GM21515 (cell line): ENCODE measurements around the gene RBM33.

ENCODE experiments used
- ATAC-seq: cut with Tn5 transposase; IDR thresholded peaks from one replicate; pipeline ENCODE4 v1.9.1; 2021; ENCODE audit not compliant: unreplicated experiment

The RBM33 gene

GRCh38 chr7:155660059-155660757 lies 15.7 kb downstream of the RBM33 start:
- peak; percentile 78 for ATAC-seq

DNA sequence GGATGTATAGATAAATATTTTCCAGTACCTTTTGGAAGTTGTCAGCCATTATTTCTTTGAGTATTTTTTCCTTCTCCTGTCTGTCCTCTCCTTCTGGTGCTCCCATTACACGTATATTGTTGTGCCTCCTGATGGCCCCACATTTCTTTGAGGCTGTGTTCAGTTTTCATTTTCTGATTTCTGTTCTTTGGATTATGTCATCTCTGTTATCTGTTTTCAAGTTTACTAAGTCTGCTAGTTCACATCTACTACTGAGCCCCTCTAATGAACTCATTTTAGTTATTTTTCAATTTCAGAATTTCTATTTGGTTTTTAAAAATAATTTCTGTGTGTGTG lies 16.3 kb downstream of the RBM33 start:
- ATAC-seq, result peak; percentile 60

- no peak for ATAC-seq
These were observed 18.0 kb downstream of the RBM33 start for GRCh38 chr7:155662343-155663043.

- ATAC-seq, result no peak
These were observed 19.5 kb downstream of the RBM33 start for GRCh38 chr7:155663937-155664336.

GRCh38 chr7:155665079-155665956 lies 20.9 kb downstream of the RBM33 start:
- no peak for ATAC-seq

DNA sequence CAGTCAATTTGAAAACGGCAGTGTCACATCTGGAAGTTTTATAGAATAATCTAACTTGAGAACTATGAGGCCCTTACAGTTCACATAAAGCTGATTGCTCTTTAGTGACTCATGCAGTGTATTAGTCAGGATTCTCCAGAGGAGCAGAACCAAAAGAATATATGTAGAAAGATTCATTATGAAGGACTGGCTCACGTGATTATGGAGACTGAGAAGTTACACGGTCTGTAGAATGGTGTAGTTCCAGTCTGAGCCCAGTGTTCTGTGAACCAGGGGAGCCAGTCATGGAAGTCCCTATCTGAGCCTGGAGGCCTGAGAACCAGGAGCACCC lies 21.5 kb downstream of the RBM33 start:
- no peak for ATAC-seq

DNA sequence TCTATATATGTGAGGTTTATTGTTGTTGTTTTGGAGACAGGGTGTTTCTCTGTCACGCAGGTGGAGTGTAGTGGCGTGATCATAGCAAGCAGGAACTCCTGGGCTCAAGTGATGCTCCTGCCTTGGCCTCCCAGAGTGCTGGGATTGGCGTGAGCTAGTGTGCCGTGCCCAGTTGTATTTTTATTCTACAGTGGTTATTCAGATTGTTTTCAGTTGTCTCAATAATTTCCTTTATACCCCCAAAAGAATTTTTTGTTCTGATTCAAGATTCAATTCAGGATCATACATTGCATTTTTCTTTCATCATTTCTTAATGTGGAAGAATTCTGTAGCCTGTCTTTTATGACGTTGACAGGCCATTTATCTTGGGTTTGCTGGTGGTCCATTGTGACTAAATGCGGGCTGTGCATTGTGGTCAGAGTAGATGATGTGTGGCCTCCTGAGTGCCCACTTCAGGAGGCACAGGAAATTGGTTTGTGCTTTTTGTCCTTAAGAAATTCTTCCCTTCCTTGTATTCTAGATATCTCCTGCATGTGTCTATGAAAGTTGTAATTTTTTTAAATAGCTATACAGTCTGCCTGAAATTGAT lies 22.9 kb downstream of the RBM33 start:
- ATAC-seq, result no peak

DNA sequence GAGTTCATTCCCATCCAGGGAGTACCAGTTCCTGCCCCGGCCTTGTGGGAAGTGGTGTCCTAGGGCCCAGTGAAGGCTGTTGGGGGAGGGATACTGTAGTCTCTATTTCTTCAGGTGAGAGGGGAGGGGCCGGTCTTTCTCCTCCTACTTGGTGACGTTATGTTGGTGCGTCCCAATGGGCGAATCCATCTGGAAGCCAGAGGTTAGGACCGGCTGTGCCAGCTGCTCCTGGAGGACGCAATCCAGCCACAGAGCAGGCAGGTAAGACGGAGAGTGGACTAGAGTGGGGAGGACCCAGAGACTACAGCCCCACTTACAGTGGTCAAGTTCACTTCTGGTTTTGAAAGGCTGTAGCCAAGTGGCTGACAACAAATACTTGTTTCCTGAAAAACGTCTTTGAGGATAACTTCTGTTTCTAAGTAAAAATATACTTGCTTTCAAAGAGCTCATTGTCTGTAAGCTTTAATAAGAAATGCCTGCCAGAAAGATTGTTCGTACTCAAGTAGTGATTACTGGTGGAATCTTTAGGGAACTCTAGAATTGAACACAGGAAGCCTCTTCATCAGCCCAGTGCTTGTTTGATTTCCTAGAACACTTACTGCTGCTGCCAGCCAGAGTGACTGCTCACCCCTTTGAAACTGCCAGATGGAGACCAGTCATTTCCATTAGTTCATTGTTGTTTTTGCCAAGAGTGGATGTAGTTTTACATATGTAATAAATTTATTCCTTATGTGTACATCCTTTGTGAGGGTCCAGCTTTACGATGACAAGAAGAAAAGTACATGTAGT lies 25.4 kb downstream of the RBM33 start:
- no peak for ATAC-seq

DNA sequence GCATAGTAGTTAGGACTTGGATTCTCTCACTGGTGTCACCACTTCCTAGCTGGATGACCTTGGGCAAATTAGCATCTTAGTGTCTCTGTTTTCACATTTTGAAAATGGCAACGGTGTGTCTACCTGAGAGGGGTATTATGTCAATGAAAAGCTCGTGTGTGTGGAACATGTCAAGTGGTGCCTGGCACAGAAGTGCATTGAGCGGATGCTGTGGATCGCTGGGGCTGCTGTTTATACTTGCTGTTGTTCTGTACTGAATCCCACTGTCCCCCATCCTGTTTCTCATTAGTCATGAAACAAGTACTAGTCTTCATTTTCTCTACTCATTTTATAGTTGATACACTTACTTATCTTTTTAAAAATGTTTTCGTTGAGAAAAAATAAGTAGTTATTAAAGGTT lies 26.1 kb downstream of the RBM33 start:
- no peak for ATAC-seq

DNA sequence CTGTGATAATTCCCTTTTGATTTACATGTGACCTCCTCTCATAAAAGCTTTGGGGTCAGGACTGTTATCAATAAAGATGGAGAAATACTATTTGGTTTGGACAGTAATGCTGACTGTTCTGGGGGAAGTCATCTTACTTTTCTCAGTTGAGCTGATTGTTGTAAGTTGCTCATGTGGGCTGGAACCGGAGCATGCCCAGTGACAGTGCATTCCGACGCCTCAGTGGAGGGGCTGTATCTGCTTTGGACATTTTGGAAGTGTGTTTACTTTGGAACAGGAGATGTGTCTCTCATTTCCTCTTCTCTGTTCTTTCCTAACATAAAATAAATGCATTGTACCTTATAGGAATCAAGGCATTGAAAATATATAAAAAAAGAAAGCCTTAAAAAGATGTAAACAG lies 30.1 kb downstream of the RBM33 start:
- no peak for ATAC-seq

DNA sequence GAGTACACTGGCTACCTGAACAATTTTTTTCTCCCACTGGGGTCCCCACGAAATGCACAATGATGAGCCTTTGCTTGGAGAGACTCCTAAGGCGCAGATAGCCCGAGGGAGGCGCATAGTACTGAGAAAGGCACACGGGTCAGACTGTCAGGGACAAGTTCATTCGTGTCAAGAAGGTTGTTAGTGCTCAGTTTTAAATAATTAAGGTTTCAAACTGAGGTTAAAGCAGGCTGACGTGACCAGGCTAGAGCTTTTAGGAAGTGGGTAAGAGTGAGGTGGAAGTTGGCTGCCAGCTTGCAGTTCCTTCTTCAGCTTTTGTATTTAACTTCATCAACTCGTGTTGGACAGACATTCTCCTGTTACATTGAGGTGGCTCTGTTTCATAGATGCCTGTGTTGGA lies 31.6 kb downstream of the RBM33 start:
- ATAC-seq, result no peak

- no peak for ATAC-seq
These were observed 33.2 kb downstream of the RBM33 start for GRCh38 chr7:155677688-155678087.

- ATAC-seq, result no peak
These were observed 35.7 kb downstream of the RBM33 start for GRCh38 chr7:155680124-155680523.

DNA sequence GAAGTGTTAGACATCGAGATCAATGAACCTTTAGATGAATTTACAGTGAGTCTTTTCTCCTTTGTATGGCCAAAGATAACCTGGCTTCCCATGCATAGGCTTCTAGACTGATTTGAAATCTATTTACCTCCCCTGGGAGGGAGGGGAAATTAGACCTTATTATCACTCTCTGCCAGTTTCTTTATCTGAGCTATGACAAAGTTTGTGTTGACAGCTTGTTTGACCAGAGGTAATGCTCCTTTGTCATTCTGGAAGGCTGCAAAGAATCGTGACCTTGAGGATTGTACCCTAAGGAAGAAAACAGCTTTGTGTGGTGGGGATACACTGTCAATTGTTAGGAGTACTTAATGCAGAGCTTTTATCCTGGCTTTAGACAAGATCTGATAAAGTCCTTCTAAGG lies 36.4 kb downstream of the RBM33 start:
- ATAC-seq, result no peak

- ATAC-seq, result no peak
These were observed 37.2 kb downstream of the RBM33 start for GRCh38 chr7:155681663-155682062.

- no peak for ATAC-seq
These were observed 38.0 kb downstream of the RBM33 start for GRCh38 chr7:155682484-155682883.

DNA sequence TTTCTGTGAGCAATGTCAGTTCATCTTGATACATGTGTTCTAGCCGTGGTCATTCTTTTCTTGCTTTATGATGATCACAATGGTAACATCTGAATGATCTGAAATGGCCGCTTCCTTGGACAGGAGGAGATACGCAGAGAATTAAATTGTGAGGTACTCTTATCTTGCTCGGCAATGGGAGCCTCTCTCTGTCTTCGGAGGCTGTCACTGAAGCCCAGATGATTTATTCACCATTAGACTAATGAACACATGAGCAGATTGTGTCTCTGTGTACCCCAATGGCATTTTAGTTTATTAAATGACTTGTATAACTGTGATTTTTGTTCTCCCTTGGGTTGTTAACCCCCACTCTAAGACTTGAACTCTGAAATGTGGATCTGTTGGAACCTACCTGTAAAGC lies 38.6 kb downstream of the RBM33 start:
- ATAC-seq, result no peak

- ATAC-seq, result no peak
These were observed 39.3 kb downstream of the RBM33 start for GRCh38 chr7:155683714-155684113.

DNA sequence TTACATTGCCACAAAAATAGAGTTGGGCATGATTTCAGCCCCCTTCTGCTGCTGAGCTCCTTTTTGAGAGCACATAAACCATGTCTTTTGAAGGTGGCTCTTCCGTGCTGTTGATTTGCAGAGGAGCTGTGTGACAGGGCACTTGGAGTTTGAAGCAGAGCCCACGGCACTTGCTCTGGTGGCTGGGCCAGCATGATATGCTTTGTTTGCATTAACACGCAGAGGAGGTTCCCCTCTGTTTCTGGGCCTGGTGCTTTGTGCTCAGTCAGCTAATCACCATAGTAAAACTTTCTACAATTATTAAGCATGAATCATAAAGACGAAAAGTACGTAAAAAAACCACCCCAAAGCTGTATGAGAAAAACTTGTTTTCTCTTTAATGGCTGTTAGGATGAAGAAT lies 40.1 kb downstream of the RBM33 start:
- ATAC-seq, result no peak

- peak; percentile 75 for ATAC-seq
These were observed 40.8 kb downstream of the RBM33 start for GRCh38 chr7:155685070-155685790.
